Liver (tissue), 9 donors: Measurements from ENCODE around the gene TACR2. TPM values are rescaled to one million over a fixed set of nuclear protein-coding genes. Genes with fewer than 3 reads are reported as not detected.

ENCODE experiments used
- DNase-seq: peaks from one replicate; pipeline ENCODE4 v3.0.0-alpha.2; 2017; ENCODE audit warnings: low spot score
- H3K27ac ChIP-seq, 2 donors: one replicate each; pipeline ENCODE4 v1.7.0; 2013; ENCODE audit warnings: inconsistent platforms in 2 of 2, low read length in 2 of 2, control low read depth in 1 of 2, low read depth in 1 of 2, mild to moderate bottlenecking in 1 of 2
- H3K27me3 ChIP-seq, 4 donors: one replicate each; pipeline versions ENCODE4 v1.6.1 to v1.7.0; 2013; ENCODE audit warnings: low read length in 3 of 4, inconsistent platforms in 1 of 4, mild to moderate bottlenecking in 1 of 4, moderate library complexity in 1 of 4; ENCODE audit not compliant: control insufficient read depth in 4 of 4, insufficient read depth in 4 of 4
- H3K36me3 ChIP-seq, 4 donors: one replicate each; pipeline versions ENCODE4 v1.6.1 to v1.7.0; 2013; ENCODE audit warnings: low read length in 3 of 4, mild to moderate bottlenecking in 3 of 4, low read depth in 1 of 4, moderate library complexity in 1 of 4; ENCODE audit not compliant: control insufficient read depth in 4 of 4, insufficient read depth in 3 of 4
- H3K4me1 ChIP-seq, 4 donors: one replicate each; pipeline versions ENCODE4 v1.6.1 to v1.7.0; 2013; ENCODE audit warnings: low read length in 3 of 4, mild to moderate bottlenecking in 3 of 4, moderate library complexity in 1 of 4; ENCODE audit not compliant: control insufficient read depth in 4 of 4, insufficient read depth in 4 of 4
- H3K4me3 ChIP-seq, 3 donors: one replicate each; pipeline versions ENCODE4 v1.6.1 to v1.7.0; 2013; ENCODE audit warnings: low read length in 3 of 3, control low read depth in 1 of 3, low read depth in 1 of 3, mild to moderate bottlenecking in 1 of 3
- H3K9ac ChIP-seq, 2 donors: one replicate each; pipeline ENCODE4 v1.7.0; 2013; ENCODE audit warnings: low read length in 2 of 2, mild to moderate bottlenecking in 2 of 2, moderate library complexity in 2 of 2, control low read depth in 1 of 2, low read depth in 1 of 2
- H3K9me3 ChIP-seq, 4 donors: one replicate each; pipeline versions ENCODE4 v1.6.1 to v1.7.0; 2013; ENCODE audit warnings: low read length in 3 of 4; ENCODE audit not compliant: control insufficient read depth in 4 of 4
- FOXA1 ChIP-seq: IDR thresholded peaks from 2 replicates; pipeline ENCODE4 v1.6.1; 2016; ENCODE audit warnings: antibody characterized with exemption
- GABPA ChIP-seq, 2 donors: IDR thresholded peaks in 1 of 2; conservative IDR thresholded peaks in 1 of 2; 2 replicates each; pipeline ENCODE4 v1.6.1; 2016; ENCODE audit warnings: antibody characterized with exemption in 2 of 2, mild to moderate bottlenecking in 1 of 2, moderate library complexity in 1 of 2
- HNF4A ChIP-seq, 2 donors: conservative IDR thresholded peaks; 2 replicates each; pipeline ENCODE4 v1.6.1; 2016; ENCODE audit warnings: antibody characterized with exemption in 2 of 2, mild to moderate bottlenecking in 2 of 2
- HNF4G ChIP-seq: IDR thresholded peaks from 2 replicates; pipeline ENCODE4 v1.6.1; 2016; ENCODE audit warnings: antibody characterized with exemption
- JUND ChIP-seq, 2 donors: IDR thresholded peaks; 2 replicates each; pipeline ENCODE4 v1.6.1; 2016; ENCODE audit warnings: antibody characterized with exemption in 2 of 2
- NR2F2 ChIP-seq: IDR thresholded peaks from 2 replicates; pipeline ENCODE4 v1.6.1; 2016; ENCODE audit warnings: antibody characterized with exemption
- RXRA ChIP-seq, 2 donors: IDR thresholded peaks; 2 replicates each; pipeline ENCODE4 v1.6.1; 2017 to 2018; ENCODE audit warnings: antibody characterized with exemption in 2 of 2, mild to moderate bottlenecking in 1 of 2
- TAF1 ChIP-seq: conservative IDR thresholded peaks from 2 replicates; pipeline ENCODE4 v1.6.1; 2016; ENCODE audit warnings: antibody characterized with exemption, mild to moderate bottlenecking
- YY1 ChIP-seq: IDR thresholded peaks from 2 replicates; pipeline ENCODE4 v1.6.1; 2016; ENCODE audit warnings: antibody characterized with exemption, mild to moderate bottlenecking
- WGBS: extraction: QIAGEN DNeasy Blood & Tissue Kit; methylation state at CpG from one replicate; pipeline ENCODE4 v1.1.7; 2013; 5-methylcytosine and 5-hydroxymethylcytosine counted together
- polyA plus RNA-seq, 2 donors: library from polyadenylated mRNA; stranded (reverse) in 1 of 2; unstranded in 1 of 2; fragments of 200-250 nt in 1 of 2; fragments of >200 nt in 1 of 2; fragmentation: Nextera tagmentation in 1 of 2; extraction: Ambion mirVana in 1 of 2; gene quantifications; one replicate each; pipeline versions ENCODE4 v1.2.1 to v1.2.3, GENCODE V29; 2013 to 2015
- total RNA-seq, 2 donors: library from RNA; depleted of rRNA; stranded (reverse); fragments of >200 nt; gene quantifications; one replicate each; pipeline ENCODE4 v1.2.3, GENCODE V29; 2014
- TF ChIP-seq, protein P1 (sequence below): IDR thresholded peaks from 2 replicates; pipeline ENCODE4 v1.6.1; 2016; ENCODE audit warnings: antibody characterized with exemption
- TF ChIP-seq, protein P2 (sequence below): IDR thresholded peaks from 2 replicates; pipeline ENCODE4 v1.6.1; 2016; ENCODE audit warnings: antibody characterized with exemption, mild to moderate bottlenecking
- donor health status: healthy.
- donor health status: healthy.
- donor health status: healthy.
- donor health status: healthy.
- donor health status: healthy.

Gene TACR2
- total and polyA plus RNA-seq, 4 donors: 0.08 to 0.18 (median 0.12) TPM; not detected in 1

DNA sequence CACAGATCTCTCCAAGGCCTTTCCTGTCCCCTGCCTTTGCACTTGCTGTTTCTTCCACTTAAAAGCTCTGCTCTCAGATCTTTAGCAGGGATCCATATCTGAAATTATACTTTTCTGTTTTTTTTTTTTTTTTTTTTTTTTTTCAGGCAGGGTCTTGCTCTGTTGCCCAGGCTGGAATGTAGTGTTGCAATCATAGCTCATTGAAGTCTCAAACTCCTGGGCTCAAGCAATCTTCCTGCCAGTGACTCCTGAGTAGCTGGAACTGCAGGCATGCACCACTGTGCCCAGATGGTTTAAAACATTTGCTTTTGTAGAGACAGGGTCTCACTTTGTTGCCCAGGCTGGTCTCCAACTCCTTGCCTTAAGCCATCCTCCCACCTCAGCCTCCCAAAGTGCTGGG is 29.5 kb upstream of the TACR2 start:
- no peak for DNase-seq
- H3K9ac ChIP-seq: no peak overlapping the region
- peaks cover 0 to 5% (median 1%) of the 10 kb centered on the region in 4 donors for H3K4me1 ChIP-seq
- H3K36me3 ChIP-seq: no peaks in the 10 kb centered on the region
- no peak for TF ChIP-seq HNF4G
- no peak for TF ChIP-seq TAF1
- TF ChIP-seq JUND (IDR thresholded peaks at IDR 0.05): no peak
- no peak for TF ChIP-seq YY1
- no peak for TF ChIP-seq FOXA1
- TF ChIP-seq NR2F2: no peak
- H3K27ac ChIP-seq: no peak overlapping the region
- H3K4me3 ChIP-seq: no peak overlapping the region
- H3K27me3 ChIP-seq: no peaks in the 10 kb centered on the region
- no peaks in the 10 kb centered on the region for H3K9me3 ChIP-seq

DNA sequence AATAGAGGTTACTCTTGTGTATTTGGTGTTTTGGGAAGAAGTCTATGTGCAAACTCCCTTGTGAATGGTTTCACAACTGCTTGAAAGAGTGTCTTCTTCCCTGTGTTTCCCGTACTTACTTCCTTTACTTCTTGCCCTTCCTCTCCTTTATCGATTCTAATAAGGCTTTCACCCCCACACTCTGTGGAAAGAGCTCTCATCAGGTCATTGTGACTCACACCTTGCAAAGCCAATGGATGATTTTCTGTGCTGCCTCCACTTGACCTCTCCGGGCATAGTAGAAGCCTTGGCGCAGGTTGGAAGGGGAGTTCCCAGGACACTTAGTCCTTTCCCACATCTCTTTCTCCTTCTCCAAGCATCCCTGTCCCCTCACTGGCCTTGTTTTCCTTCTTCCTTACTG is 28.3 kb upstream of the TACR2 start:
- Histone ChIP-seq H3K4me3 (no peak overlapping the region), H3K4me1 (peaks cover 0 to 2% (median 0%) of the 10 kb centered on the region in 4 donors), H3K9me3 (no peaks in the 10 kb centered on the region), H3K9ac (no peak overlapping the region), H3K27ac (no peak overlapping the region), H3K27me3 (no peaks in the 10 kb centered on the region), H3K36me3 (no peaks in the 10 kb centered on the region)
- WGBS: 87% methylated on average over 4 of the region's 4 CpGs
- DNase-seq: no peak
- TF ChIP-seq GABPA (IDR thresholded peaks at IDR 0.05 in 1 of 2, conservative IDR thresholded peaks at IDR 0.05 in 1 of 2) (no peak), HNF4G (no peak)

DNA sequence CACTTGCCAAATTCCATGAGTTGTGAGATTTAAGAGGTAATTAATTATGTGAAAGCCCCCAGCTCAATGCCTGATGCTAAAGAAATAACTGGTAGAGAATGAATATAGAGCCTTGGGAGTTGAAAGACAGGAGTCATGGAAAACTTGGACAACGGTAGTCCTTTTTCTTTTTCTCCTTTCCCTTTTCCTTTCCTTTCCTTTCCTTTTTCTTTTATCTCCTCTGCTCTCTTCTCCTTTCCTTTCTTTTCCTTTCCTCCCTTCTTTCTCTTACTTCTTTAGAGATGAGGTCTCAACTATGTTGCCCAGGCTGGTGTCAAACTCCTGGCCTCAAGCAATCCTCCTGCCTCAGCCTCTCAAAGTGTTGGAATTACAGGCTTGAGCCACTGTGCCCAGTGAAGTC is 26.6 kb upstream of the TACR2 start:
- WGBS: 90% methylated on average over 1 of the region's 1 CpG
- H3K27me3 ChIP-seq: no peaks in the 10 kb centered on the region
- H3K36me3 ChIP-seq: no peaks in the 10 kb centered on the region
- DNase-seq: no peak
- H3K4me1 ChIP-seq: peaks cover 0 to 4% (median 0%) of the 10 kb centered on the region in 4 donors
- no peak overlapping the region for H3K4me3 ChIP-seq
- no peak overlapping the region for H3K9ac ChIP-seq
- no peaks in the 10 kb centered on the region for H3K9me3 ChIP-seq
- TF ChIP-seq NR2F2 (no peak), HNF4A (conservative IDR thresholded peaks at IDR 0.05) (no peak), RXRA (IDR thresholded peaks at IDR 0.05) (no peak), YY1 (no peak)
- TF ChIP-seq, protein P1, sequence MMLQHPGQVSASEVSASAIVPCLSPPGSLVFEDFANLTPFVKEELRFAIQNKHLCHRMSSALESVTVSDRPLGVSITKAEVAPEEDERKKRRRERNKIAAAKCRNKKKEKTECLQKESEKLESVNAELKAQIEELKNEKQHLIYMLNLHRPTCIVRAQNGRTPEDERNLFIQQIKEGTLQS: no peak
- H3K27ac ChIP-seq: no peak overlapping the region

DNA sequence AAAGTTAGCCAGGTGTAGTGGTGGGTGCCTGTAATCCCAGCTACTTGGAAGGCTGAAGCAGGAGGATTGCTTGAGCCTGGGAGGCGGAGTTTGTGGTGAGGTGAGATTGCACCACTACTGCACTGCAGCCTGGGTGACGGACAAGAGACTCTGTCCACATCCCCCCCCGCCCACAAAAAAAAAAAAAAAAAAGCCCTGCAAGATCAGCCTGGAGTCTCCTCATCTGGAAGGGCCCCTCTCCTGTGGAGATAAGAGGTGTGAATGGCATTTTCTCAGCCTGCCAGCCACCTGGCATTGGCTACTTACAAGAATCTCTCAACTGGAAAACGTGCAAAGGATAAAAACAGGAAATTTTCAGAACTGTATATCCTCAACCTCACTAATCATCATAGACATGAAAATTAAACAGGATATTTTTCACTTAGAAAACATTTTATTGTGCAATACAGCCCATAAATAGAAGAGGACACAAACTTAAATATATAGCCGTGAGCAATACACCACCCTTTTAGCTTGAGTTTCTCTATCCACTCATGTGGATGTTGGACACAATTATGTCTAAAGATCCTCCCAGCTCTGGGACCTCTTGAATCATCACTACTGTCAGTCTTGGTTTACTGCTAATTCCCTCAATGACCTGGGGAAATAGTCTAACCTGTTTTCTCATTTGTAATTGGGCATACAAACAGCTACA is 23.2 kb upstream of the TACR2 start:
- no peak for TF ChIP-seq GABPA (IDR thresholded peaks at IDR 0.05 in 1 of 2, conservative IDR thresholded peaks at IDR 0.05 in 1 of 2)
- TF ChIP-seq, protein P2, sequence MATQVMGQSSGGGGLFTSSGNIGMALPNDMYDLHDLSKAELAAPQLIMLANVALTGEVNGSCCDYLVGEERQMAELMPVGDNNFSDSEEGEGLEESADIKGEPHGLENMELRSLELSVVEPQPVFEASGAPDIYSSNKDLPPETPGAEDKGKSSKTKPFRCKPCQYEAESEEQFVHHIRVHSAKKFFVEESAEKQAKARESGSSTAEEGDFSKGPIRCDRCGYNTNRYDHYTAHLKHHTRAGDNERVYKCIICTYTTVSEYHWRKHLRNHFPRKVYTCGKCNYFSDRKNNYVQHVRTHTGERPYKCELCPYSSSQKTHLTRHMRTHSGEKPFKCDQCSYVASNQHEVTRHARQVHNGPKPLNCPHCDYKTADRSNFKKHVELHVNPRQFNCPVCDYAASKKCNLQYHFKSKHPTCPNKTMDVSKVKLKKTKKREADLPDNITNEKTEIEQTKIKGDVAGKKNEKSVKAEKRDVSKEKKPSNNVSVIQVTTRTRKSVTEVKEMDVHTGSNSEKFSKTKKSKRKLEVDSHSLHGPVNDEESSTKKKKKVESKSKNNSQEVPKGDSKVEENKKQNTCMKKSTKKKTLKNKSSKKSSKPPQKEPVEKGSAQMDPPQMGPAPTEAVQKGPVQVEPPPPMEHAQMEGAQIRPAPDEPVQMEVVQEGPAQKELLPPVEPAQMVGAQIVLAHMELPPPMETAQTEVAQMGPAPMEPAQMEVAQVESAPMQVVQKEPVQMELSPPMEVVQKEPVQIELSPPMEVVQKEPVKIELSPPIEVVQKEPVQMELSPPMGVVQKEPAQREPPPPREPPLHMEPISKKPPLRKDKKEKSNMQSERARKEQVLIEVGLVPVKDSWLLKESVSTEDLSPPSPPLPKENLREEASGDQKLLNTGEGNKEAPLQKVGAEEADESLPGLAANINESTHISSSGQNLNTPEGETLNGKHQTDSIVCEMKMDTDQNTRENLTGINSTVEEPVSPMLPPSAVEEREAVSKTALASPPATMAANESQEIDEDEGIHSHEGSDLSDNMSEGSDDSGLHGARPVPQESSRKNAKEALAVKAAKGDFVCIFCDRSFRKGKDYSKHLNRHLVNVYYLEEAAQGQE: no peak
- no peak for TF ChIP-seq NR2F2
- H3K36me3 ChIP-seq: no peaks in the 10 kb centered on the region
- H3K27me3 ChIP-seq: no peaks in the 10 kb centered on the region
- 49% methylated on average over 5 of the region's 5 CpGs for WGBS
- H3K4me3 ChIP-seq: no peak overlapping the region
- no peak overlapping the region for H3K27ac ChIP-seq
- DNase-seq: no peak
- no peak overlapping the region for H3K9ac ChIP-seq
- H3K9me3 ChIP-seq: peaks cover 0 to 2% (median 0%) of the 10 kb centered on the region in 4 donors
- H3K4me1 ChIP-seq: peaks cover 0 to 4% (median 0%) of the 10 kb centered on the region in 4 donors
